Nasal cavity respiratory epithelium epithelial cell of viscerocranial mucosa (primary cell): Measurements from ENCODE around the gene SNX9. TPM values are rescaled to one million over a fixed set of nuclear protein-coding genes. Genes with fewer than 3 reads are reported as not detected.

ENCODE experiments used
- total RNA-seq: library from RNA; depleted of rRNA; stranded (reverse); fragments of >200 nt; gene quantifications from 2 replicates; pipeline ENCODE4 v1.2.3, GENCODE V29; 2014

SNX9 gene
- total RNA-seq, result 24.9 and 34.8 TPM in 2 replicates

GRCh38 chr6:157823001-157823527 is at the start of gene SNX9:
TSS of gene SNX9 (plus strand) at chr6:157823246. CDS start at chr6:157823435, 189 bp downstream.

GRCh38 chr6:157981395-157982101 is 158.5 kb downstream of the SNX9 start, which contains the start of gene SYNJ2:
TSS of gene SYNJ2 (plus strand) at chr6:157981863. CDS start at chr6:157981962, 99 bp downstream.

Other genes with a start within 250 kb of the SNX9 start
- 9.2 and 12.3 TPM in 2 replicates for gene SYNJ2, start 158.6 kb downstream of the SNX9 start, total RNA-seq